ENCODE data around the gene SNX4.

DNA sequence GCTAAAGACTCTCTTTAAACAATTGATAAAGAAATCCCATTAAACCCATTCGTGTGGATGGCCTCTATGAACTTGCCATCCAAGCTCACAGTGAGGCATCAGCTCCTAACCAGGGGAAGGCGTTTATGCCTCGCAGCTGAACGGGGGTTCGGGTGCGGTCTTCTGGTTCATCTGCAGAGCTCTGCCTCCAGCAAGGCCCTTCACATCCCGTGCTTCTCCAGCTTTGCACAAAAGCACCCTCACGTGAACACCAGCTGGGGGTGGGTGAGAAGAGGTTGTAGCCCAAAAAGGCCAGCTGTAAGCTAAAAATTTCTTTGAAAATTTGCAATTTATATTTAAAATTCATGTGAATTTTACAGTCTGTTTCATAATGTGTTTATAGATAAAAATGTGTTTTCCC is 105.3 kb downstream of the SNX4 start:
- TF ChIP-seq, protein P1, sequence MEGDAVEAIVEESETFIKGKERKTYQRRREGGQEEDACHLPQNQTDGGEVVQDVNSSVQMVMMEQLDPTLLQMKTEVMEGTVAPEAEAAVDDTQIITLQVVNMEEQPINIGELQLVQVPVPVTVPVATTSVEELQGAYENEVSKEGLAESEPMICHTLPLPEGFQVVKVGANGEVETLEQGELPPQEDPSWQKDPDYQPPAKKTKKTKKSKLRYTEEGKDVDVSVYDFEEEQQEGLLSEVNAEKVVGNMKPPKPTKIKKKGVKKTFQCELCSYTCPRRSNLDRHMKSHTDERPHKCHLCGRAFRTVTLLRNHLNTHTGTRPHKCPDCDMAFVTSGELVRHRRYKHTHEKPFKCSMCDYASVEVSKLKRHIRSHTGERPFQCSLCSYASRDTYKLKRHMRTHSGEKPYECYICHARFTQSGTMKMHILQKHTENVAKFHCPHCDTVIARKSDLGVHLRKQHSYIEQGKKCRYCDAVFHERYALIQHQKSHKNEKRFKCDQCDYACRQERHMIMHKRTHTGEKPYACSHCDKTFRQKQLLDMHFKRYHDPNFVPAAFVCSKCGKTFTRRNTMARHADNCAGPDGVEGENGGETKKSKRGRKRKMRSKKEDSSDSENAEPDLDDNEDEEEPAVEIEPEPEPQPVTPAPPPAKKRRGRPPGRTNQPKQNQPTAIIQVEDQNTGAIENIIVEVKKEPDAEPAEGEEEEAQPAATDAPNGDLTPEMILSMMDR (conservative IDR thresholded peaks at IDR 0.05) = no peak
- TF ChIP-seq ZFX (IDR thresholded peaks at IDR 0.05) = no peak

All from C4-2B (cell line).